CD4-positive, alpha-beta T cell treated with Interleukin-15 for 4 hours (primary cell): ENCODE results near the gene CCIN.
A peak's percentile ranks its signal among the peaks of the same experiment; 100 is the strongest.
"Not testable (repeated sequence)": the region's sequence is repeated elsewhere in the genome, so short reads cannot be mapped to it uniquely, and the experiment has no call there.

Experiments
- DNase-seq: peaks from one replicate; pipeline ENCODE4 v3.0.0-alpha.2; 2020; ENCODE audit warnings: low spot score

The CCIN gene

GRCh38 chr9:36169166-36169565, at the start of gene CCIN:
Gene CCIN, plus strand, starts transcription at chr9:36169388. Its CDS starts 115 bp downstream, at chr9:36169503.
- no peak for DNase-seq

- DNase-seq = no peak
Measured at GRCh38 chr9:36119476-36119875, 49.7 kb upstream of the CCIN start.

- no peak for DNase-seq
Measured at GRCh38 chr9:36120705-36121104, 48.5 kb upstream of the CCIN start.

DNA sequence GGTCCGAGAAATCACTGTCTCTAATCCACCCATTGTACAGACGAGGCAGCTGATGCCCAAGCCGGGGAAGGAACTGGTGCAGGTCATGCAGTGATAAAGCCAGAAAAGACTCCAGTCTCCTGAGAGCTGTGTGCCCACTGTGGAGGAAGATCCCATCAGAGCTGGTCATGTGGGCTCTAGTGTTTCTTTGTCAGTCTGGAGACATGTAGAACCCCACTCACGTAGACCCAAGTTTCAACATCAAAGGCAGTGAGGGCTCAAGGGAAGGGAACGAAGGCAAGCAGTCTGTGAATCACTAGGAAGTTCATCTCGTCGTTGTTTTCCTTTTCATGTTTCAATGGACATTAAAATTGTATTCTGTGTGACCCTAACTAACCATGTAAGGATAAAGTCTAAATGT, 47.2 kb upstream of the CCIN start:
- DNase-seq = no peak

- DNase-seq = no peak
Measured at GRCh38 chr9:36123515-36123914, 45.7 kb upstream of the CCIN start.

GRCh38 chr9:36125062-36125855, 43.9 kb upstream of the CCIN start:
- no peak for DNase-seq

- DNase-seq = no peak
Measured at GRCh38 chr9:36126016-36126730, 43.0 kb upstream of the CCIN start.

- no peak for DNase-seq
Measured at GRCh38 chr9:36127652-36128244, 41.4 kb upstream of the CCIN start.

DNA sequence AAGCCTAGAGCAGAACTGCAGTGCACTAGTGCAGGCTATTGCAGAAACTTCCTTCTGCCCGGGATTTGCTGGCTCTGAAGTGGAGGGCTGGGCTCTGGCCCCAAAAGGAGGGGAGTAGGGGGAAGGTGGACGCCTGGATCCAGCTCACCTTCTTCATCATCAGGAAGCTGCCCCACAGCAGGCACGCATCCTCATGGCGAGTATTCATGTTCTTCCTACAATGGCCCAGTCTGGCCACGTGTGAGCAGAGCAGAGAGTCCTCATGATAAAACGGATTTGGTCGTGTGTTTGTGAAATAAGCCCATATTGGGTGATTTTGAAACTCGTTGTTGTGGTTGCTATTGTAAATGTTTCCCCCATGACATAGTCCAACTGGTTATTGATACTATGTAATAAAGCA, 40.8 kb upstream of the CCIN start:
- DNase-seq = no peak

GRCh38 chr9:36129139-36129538, 40.0 kb upstream of the CCIN start:
- DNase-seq = no peak

DNA sequence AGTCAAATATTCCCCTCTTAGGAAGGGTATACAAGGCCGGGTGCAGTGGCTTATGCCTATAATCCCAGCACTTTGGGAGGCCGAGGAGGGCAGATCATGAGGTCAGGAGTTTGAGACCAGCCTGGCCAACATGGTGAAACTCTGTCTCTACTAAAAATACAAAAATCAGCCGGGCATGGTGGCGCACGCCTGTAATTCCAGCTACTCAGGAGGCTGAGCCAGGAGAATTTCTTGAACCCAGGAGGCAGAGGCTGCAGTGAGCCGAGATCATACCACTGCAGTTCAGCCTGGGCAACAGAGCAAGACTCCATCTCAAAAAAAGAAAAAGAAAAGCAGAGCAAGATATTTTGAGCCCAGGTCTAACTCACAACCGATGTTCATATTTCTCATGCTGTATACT, 37.5 kb upstream of the CCIN start:
- DNase-seq = not testable (repeated sequence)

- DNase-seq = no peak
Measured at GRCh38 chr9:36132086-36132485, 37.1 kb upstream of the CCIN start.

DNA sequence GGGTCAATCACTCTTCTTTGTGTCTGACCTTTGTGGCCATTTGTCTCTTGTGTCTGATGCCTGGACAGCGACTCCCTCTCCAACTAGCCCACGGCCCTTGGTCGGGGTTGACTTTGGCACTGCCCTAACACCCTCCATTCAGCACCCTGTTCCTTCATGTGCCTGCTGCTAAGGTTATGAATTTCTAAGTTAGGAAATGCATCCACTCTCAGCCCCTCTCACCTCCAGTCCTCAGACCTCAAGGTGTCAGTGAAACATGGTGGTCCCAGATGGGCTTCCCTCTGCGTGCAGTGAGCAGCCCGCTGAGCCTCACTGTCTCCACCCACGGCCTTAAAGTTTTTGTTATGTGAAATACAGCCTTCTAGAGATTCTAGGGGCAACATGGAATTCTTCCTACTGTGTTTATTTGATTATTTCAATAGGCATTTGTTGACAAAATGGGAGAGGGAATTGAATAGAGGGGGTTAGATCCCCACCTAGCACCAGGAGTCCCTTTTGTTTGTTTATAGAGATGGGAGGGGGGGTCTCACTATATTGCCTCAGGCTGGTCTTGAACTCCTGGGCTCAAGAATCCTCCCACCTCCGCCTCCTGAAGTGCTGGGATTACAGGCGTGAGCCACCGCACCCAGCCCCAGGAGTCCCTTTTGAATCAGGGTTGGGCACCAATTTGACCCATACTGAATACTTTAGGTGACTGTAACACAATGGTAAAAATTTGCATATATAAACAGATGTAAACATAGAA, 34.3 kb upstream of the CCIN start:
- DNase-seq = no peak

DNA sequence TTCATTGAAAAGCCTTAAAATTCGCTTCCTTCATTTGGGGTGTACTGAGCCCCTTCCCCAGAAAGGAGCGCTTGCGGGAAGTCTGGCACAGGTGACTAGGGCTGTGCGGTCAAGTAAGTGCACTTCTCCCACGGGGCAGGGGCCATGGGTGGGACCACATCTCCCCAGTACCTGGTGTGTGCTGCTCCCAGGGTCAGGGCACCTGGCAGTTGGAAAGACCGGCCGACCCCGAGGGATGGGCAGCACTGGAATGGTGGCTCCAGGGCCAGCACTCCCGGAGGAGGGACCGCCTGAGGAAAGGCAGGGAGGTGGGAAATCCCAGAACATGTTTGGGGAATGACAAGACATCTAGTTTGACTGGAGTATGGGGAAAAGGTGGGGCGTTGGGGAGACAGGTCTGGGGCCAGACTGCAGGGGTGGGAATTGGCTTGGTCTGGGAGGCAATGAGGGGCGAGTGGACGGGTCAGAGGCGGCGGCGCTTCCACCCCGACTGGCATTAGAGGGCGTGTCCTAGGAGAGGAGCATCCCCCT, 33.4 kb upstream of the CCIN start:
- DNase-seq = no peak

GRCh38 chr9:36136272-36136893, 32.8 kb upstream of the CCIN start, which contains the start of gene GLIPR2:
Gene GLIPR2, plus strand, starts transcription at chr9:36136733. Its CDS starts 46 bp downstream, at chr9:36136779.
- peak; percentile 74 for DNase-seq

GRCh38 chr9:36136894-36137391, 32.2 kb upstream of the CCIN start:
- no peak for DNase-seq

DNA sequence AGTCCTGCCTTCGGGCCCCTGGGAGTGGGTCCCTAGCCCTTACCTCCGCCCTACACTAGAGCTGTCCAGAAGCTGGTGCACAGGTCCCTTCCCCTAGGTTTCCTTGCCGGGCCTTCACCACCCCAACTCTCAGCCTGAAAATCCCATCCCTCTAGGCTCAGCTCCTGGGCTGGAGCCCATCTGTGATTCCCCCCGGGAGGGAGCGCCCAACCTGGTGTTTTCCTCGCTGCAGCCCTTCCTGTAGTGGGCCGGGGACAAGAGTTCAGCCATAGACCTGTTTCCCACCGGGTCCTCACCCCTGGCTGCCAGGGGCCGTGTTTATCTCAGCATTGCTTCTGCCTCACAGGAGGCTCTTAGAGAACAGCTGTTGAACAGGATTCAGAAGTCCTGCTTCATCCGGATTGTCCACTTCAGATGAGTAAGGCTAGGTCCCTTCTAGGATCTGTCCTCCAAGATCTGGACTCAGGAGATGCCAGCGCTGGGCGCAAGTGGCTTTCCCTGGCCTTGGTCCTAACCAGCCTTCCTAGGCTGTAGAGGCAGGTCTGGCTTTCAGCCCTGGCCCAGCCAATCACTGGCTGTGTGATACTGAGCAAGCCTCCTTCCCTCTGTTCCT, 31.7 kb upstream of the CCIN start:
- no peak for DNase-seq

DNA sequence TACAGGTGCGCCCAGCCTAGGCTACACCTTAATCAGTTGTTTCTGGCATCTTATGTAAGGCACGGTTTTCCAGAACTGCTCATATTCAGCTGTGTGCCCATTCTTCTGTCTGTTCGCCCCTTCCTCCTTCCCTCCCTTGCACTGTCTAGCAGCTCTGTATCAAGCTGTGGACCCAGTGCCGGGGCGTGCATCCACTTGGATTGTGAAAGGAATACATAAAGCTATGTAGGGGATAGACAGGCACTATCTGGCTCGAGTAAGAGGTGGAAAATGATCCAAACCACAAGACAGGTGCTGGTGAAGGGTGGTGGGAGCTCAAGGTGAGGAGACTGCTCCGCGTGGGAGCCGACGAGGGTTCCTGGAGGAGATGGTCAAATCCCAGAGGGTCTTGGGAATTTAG, 30.7 kb upstream of the CCIN start:
- DNase-seq = no peak

DNA sequence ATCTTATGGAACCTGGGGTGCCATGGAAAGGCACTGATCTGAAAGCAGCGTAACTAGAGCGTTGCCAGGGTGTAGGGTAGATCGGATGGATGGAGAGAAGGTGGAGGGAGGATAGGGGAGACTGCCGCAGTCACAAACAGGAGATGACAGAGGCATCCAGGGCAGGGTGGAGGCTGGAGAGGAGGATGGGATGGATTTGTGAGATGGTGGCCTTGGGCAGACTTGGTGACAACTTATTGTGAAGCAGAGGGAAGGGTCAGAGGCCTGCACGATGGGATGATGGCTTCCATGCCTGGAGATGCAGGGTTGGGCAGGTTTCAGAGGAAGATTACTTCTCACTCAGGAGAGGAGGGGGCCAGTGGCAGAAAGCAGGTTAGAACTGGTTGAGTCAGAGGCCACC, 30.3 kb upstream of the CCIN start:
- DNase-seq = no peak

GRCh38 chr9:36140086-36141084, 28.8 kb upstream of the CCIN start:
- DNase-seq = peak; percentile 21
